ENCODE results near the gene CDH23. TPM values are rescaled to one million over a fixed set of nuclear protein-coding genes. Genes with fewer than 3 reads are reported as not detected.
A peak's percentile ranks its signal among the peaks of the same experiment; 100 is the strongest.

The CDH23 gene
- polyA plus RNA-seq, 5 donors = 2.3 to 3.6 (median 3.1) TPM

DNA sequence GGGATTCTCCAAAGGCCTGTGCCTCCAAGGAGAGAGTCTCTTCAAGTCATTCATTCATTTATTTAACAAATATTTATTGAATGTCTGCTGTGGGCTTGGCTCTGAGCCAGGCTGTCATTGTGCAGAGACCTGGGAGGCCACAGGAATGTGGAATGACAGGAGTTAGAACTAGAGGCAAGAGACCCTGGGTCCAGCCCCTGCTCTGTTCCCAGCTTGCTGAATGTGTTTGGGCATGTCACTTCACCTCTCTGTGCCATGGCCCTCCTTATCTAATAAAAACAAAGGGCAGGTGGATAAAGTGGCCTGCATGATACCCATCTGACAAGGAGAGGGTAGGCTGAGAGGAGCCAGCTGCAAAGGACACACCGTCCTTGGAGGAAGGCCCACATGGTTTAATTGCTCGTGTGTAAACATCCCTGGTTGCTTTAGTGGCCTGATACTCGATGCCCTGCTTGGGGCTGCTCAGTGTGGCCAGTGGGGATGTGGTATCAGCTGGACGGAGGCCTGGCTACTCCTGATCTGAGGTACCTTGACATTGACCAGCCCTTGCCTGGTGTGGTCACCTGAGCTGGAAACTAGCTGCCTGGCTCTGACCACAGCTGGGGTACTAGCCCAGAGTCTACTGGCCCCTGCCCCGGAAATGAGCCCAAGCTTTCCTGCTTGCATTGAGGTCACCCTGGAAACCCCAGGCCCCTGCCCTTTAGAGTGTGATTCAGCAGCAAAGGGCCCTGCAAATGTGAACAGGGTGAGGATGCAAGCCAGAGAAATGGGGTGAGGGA lies 116.2 kb downstream of the CDH23 start:
- DNase-seq = peak in 1 of 2 donors; percentile 38

DNA sequence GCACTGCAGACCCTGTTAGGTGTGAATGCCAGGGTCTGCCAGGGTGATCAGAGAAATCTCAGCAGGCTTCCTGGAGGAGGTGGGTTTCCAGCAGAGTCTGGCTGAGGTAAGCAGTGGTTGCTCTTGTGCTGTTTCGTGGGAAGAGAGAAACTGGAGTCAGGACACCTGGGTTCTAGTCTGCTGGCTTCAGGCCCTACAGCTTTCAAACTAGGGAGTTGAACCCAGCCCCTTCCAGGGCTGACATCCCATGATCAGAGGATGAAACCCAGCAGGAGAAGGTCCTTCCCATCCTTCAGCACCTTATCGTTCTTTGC lies 116.8 kb downstream of the CDH23 start:
- no peak for DNase-seq

DNA sequence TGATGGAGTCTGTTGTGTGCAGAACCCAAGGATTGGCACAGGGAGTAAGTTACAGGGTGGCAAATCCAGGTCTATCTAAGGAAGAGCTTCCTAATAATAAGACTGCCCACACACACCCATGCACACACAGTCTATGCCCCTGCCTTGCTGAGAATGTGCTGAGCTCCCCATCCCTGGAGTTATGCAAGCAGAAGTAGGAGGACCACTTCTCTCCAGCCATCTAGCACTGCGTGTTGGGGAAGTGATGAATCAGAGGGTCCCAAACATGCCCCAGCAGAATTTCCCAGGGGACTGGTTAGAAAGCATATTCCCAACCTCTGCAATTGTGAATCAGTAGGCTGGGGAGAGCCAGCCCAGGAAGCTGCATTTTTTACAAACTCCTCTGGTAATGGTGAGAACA lies 117.2 kb downstream of the CDH23 start:
- DNase-seq = no peak

DNA sequence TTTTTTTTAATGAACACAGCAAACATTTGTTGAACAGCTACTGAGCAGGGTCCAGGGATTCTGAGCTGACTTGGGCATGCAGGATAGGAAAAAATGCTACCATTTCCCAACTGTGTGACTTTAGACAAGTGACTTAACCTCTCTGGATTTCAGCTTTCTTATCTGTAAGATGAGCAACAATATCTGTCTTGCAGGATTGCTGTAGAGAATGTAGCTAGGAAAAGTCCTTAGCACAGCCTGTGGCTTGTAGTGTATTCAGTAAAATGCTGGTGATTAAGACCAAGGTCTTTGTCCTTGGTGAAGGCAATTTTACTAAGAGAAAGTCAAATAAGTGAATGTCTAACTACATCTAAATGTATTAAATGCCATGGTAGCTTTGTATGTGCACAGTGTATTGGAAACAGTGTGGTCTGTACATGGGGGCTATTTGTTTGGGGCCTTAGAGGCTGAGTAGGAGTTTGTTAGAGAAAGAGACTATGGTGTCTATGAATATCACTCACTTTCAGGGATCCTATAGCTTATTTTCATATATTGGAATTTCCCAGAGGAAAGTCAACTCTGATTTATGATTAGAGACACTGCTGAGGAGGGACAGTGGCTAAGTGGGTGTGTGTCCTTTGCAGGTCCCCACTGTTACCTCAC lies 118.9 kb downstream of the CDH23 start:
- no peak for DNase-seq

DNA sequence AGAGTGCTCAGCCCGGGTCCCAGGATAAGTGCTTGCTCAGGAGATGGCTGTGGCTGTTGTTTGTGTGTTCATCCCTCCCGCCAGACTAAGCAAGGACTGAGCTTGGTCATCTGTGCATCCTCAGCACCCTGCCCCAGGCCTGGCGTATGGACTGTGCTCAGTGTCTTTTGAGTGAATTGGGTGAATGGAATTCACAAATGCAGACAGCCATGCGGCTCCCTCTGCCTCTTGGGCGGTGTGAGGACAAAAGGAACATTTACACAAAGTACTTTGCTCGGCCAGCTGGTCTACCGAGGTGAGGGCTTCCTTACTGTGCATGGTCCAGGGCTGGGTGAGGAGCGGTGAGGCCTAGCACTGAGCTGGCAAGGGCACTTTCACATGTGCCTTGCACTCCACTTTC lies 120.2 kb downstream of the CDH23 start:
- DNase-seq = no peak

DNA sequence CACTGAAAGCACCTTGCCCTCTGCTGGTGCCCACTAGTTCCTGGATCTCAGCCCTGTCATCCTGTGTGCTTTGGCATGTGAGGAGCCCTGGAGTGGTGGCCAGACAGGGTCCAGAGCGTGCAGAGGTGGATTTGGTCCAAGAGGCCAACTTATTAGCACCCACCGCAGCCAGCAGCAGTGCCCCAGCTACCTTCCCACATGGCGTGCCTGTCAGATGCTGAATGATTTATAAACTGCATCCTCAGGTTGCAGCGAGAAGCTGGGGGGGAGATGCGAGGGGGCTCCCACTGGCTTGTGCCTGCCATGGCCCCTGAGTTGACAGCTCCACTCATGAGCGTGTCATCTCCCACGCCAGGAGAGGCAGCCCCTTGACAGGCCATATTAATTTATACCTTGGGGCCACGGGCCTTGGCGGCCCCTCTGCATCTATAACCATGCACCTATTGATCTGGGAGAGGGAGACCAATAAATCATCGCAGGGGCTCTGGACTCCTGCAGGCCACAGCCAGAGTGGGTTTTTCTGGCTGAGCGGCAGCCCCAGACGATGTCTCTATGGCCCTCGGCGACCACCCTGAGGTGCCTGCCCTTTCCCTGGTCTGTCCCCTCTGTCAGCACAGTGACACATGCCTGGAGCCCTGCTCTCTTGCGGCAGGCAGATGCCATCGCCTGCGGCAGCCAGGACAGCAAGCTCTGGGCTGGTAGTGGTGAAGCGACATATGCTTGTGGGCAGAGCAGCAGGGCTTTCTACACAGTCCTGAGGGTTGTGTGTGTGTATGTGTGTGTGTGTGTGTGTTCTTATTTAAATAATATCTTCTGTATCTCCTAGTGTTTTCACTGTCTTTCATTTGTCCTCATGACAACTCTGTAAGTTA lies 120.8 kb downstream of the CDH23 start:
- DNase-seq = no peak

DNA sequence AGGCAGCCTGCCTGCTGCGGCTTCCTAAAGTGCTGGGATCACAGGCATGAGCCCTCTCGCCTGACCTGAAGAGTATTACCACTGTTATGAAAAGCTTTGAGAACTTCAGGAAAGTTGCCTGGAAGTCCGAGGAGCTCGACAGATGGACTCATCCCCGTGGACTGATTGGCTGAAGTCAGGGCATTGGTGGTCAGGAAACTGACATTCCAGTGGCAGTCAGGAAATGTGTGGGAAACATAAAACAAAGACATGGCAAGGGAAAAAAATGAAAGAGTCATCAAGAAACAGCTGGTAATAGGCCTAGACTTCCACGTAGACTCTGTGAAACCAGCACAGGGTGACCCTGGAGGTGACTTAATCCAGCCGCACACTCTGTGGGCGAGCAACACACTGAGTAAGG lies 123.3 kb downstream of the CDH23 start:
- DNase-seq = no peak

DNA sequence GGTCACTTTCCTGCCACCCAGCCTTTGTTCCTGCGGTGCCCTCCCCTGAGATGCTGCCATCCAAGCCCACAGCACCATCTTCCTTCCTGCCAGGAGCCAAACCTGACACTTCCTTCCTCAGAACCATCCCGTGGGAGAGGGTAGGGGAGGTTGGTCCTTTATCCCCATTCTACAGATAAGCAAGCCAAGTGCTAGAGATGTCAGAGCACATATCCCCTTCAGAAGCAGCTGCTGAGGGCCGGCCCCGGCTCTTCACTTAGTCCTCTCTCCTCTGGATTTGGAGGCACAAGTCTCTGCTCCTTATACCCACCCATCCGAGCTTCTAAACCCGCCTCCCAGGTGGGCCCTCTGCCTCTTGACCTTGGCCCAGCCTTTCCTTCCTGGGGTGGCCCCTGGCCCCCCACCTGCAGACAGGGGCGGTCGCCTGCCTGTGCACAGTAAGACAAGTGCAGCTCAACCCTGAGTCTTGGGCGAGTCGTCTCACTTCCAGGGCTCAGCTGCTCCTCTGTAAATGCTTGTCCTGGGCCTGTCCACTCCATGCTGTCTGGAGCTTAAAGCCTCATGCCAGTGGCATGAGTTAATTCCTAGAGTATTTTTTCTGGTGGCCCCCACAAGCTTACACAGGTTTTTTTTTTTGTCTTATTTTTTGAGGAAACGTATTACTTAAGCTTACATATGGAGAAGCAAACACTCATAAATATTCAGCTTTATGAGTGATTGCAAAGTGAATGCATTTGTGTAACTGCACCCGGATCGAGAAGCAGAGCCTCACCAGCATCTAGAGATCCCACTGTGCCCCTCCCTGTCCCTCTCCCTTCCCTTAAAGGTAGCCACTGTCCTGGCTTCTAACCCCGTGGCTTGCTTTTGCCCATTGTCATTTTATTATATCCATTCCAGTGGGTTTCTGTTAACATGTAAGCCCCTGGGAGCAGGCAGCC lies 125.1 kb downstream of the CDH23 start:
- no peak for DNase-seq

DNA sequence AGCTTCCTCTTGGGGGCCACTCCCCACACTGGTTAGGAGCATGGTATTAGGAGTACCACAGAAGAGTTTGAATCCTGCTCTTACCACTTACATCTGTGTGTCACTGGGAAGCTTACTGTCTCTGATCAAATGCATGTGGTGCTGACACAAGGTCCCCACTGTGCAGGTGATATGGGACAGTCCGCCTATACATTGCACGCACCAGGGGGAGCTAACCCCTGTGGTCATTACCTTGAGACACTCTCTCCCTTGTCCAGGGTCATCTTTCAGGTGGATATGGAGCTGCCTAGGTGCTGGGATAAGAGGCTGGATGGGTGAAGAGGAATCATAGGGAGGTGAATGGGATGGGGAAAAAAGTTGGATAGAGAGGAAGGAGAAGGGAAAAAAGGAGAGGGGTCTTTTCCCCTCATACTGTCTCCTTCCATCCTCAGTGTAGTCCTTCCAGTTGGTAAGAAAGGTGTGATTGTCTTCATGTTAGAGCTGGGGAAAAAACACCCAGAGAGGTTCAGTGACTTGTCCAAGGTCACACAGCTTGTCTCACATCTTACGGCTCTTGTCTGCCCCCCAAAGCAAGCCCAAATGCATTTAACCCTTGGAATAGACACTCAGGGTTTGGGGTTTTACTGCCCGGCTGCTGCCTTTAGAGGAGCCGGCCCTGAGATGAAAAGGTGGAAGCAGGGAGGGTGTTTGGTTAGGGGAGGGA lies 125.9 kb downstream of the CDH23 start:
- DNase-seq = no peak

DNA sequence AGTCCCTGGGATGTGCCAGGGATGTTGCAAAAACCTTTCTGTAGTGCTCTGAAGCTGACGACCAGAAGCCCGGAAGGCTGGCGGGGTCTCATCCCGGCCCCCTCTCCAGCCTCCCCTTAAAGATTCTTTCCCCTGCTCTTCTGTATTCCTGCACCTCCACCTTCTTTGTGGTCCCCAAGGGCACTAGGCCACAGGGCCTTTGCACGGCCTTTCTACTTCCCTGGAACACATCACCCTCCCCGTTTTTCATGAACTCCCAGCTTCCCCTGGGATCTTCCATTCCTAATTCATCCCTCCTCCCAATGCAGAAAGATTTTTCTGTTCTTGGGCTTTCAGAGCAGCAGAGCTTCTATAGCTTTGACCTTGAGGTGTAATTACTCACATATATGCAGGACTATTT lies 127.0 kb downstream of the CDH23 start:
- no peak for DNase-seq

DNA sequence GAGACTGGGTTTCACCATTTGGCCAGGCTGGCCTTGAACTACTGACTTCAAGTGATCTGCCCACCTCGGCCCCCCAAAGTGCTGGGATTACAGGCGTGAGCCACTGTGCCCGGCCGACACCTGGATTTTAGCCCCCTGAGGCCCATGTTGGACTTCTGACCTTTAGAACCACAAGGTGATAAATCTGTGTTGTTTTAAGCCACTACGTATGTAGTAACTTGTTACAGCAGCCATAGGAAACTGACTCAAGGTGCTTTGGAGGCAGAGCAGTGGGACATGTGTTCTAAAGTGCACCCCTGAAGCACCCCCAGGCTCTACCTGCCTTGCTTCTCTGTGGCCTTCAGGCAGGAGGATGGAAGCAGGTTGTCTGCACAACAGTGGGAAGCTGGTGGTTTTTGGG lies 128.4 kb downstream of the CDH23 start:
- no peak for DNase-seq

DNA sequence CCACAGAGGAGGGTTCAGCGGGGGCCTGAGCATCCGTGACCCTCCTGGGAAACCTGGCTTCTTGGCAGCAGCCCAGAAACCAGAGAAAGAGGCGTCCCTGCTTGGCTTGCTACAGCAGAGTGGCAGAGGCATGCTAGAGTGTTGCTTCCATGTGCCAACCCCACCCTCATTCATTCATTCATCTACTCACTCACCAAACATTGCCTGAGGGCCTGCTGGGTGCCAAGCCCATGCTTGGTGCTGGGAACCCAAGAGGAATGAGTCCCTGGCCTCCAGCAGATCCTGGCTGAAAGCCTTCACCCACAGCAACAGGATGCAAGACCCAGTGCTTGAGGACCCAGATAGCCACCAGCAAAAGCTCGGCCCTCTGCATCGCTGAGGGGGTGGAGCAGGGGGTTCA lies 129.0 kb downstream of the CDH23 start:
- DNase-seq = no peak

DNA sequence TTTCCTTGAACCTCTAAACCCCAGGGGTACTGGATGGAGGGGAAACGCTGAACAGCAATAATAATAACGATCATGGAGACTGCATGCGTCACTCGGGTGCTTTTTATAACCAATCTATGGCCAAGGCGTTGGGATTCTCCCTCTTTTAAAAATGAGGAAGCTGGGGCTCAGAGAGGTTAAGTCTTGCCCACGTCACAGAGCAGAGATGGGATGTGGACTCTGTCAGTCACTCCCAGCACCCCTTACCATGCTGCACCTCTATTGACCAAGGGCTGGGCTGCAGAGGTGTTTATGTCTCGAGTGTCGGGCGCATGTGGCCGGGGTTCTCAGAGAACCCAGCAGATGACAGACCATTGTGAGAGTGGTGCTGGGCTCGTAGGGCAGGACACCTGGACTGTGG lies 129.9 kb downstream of the CDH23 start:
- DNase-seq = no peak

DNA sequence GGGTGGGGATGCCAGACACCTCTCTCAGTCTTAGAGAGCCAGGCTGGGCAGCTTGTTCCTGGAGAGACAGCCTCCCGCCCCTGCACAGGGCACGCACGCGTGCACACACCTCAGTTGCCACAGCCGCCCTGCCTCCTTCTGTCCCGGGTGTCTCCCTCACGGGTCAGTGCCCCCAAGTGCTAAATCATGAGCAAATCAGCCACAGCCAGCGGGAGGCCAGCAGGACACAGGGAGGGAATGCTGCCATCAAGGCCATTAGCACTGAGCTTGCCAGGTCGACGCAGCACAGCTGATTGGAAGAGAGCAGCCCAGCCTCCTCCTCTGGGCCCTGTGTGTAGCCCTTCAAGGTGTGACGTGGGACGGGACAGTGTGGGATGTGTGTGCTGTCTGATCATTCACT lies 130.4 kb downstream of the CDH23 start:
- DNase-seq = no peak

DNA sequence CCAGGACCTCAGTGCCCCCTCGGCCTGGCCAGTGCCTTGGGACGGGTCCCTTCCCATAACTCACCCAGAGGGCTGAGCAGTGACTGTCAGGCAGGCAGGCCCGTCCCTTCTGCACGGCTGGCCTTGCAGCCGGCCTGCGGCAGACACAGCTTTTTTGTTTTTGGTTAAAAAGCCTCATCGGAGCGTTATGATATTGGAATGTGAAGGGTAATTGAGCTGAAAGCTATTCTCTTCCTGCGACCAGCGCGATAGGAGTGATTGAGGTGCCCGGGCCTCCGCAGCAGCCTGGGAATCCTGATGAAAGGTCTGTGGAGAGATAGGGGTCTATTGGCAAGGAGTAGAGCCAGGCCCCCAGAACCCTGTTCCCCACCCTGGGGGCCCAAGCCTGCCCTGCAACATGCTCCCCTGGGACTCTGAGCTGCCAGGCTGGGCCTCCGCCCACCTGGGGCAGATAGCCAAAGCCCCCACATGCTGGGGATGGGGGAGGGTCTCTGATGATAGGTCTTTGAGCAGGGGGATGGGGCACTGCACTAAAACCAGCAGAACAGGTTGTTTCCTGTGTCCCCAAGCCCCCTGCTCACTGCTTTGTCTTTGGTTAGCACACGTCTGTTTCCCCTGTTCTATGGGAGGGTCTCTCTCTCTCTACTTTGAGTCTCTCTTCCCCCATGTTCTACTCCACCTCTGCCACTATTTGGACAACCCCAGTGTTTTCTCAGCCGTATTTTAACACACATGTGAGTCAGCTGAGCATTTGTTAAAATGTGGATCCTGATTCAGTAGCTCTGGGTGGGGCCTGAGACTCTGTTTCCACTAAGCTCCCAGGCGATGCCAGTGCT lies 131.9 kb downstream of the CDH23 start:
- no peak for DNase-seq

DNA sequence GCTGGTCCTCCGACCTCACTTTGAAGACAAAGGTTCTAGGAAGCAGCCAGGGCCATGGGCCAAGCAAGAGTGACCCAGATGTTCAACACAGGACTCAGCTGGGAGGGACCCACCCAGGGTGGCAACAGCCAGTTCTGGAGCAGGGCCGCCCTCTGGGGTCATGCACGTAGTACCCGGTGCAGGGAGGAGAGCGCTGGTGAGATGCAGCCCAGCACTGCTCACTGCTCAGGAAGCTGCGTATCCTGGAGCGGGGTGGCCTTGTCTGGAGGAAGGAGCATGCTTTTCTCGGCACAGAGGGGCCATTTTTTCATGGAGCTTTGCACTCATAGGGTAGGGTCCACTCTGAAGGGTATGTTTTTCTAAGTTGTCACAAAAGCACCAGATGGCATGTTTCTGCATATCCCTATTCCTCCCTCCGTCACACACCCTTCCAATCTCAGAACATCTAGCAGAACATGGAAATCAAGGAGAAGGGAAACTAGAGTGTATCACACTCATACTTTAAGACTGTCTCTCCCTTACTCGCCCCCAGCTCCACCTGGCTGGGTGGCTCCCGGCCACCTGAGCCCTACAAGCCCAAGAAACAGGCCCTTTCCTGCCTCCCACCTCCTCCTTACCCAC lies 132.6 kb downstream of the CDH23 start:
- no peak for DNase-seq

DNA sequence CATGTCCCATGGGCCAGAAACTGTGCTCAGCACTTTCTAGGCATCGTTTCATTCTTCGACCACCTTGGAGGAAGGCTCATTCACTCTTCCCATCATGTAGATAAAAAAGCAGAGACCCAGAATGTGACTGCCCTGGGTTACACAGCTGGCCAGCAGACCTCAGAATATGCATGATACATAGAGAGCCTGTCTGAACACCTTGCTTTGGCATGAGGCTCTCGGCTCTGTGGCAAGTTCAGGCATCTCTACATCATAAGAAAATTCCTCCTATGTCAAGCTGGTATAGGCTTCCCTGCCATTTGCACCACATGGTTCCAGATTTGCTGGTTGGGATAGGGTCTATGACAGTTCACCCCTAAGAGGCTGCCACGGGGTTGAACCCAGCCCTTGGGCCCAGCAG lies 134.1 kb downstream of the CDH23 start:
- DNase-seq = no peak

DNA sequence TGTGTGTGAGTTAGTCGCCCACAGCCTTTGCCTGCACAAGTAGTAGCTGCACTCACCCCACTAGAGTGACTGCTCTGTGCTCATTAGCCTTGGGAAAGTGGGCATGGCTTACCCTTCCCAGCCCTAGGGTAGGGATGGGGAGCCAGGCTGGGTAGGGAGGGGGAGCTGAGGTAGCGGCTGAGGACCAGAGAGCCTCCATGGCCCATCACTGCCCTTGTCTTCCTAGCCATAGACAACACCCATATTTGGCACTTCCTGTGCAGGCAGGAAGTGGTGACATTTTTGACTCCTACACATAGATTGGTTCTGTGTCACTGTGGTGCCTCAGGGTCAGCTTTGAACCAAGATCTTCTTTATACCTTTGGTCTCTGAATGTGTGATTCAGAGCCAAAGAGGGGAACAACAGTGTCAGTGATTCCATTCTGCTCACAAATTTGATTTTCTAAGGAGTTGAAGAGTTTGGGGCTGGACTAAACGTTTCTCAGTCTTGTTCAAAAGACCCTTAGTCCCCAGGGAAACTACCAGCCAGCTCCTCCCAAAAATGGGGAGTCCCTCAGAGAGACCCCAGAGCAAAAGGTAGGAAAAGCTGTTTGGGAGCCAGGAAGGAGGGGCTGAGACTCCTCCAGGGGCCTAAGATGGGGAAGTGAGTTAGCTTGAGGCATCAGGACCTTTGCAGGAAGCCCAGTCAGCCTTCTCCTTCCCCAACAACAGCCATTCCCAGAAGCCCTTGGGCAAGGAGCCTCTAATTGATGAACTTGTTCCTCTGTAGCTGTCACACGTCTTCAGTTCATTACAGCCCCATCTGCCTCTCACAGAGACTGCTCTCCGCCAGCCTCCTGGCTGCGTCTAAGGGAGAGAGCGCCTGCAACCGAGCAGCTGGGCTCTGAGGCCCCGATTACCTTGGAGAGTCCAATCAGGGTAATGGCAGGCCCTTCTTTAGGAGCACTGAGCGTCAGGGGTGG lies 135.0 kb downstream of the CDH23 start:
- no peak for DNase-seq
